Keratinocyte (primary cell): ENCODE measurements around the gene ENTPD8. TPM values are rescaled to one million over a fixed set of nuclear protein-coding genes. Genes with fewer than 3 reads are reported as not detected.

Experiments
- DNase-seq: peaks from one replicate; pipeline ENCODE4 v3.0.0-alpha.2; 2011; ENCODE audit warnings: low read depth, missing footprints, low spot score
- FAIRE-seq: peaks from 2 replicates; lab custom pipeline; 2011; peaks lifted over from hg19 to GRCh38; lab: Jason Lieb, UNC
- H2AFZ ChIP-seq: 2 replicates; pipeline ENCODE4 v1.6.0; 2012; ENCODE audit warnings: low read length, control low read depth, inconsistent platforms; ENCODE audit not compliant: control insufficient read depth
- H3K27ac ChIP-seq: 2 replicates; pipeline ENCODE4 v1.5.1; 2011; ENCODE audit warnings: low read length; ENCODE audit not compliant: control insufficient read depth, insufficient read depth
- H3K27me3 ChIP-seq: 3 replicates; pipeline ENCODE4 v1.6.0; 2011; ENCODE audit warnings: low read length; ENCODE audit not compliant: control insufficient read depth, insufficient read depth; ENCODE audit errors: extremely low read depth
- H3K36me3 ChIP-seq, 2 experiments: 2 replicates in 1 of 2; 3 replicates in 1 of 2; pipeline ENCODE4 v1.5.1; 2011; ENCODE audit warnings: low read length in 2 of 2, mild to moderate bottlenecking in 1 of 2; ENCODE audit not compliant: control insufficient read depth in 2 of 2, insufficient read depth in 2 of 2; ENCODE audit errors: extremely low read depth in 1 of 2
- H3K4me1 ChIP-seq: 3 replicates; pipeline ENCODE4 v1.5.1; 2011; ENCODE audit warnings: low read length; ENCODE audit not compliant: control insufficient read depth, insufficient read depth; ENCODE audit errors: extremely low read depth
- H3K4me2 ChIP-seq: 3 replicates; pipeline ENCODE4 v1.6.0; 2011; ENCODE audit warnings: low read depth, low read length; ENCODE audit not compliant: control insufficient read depth, insufficient read depth; ENCODE audit errors: extremely low read depth
- H3K4me3 ChIP-seq, 3 experiments: fragments of 200-600 bp in 1 of 3; sonication (generic) in 1 of 3; 2 replicates in 2 of 3; 3 replicates in 1 of 3; pipeline ENCODE4 v1.5.1; 2011 to 2016; ENCODE audit warnings: low read length in 3 of 3, mild to moderate bottlenecking in 3 of 3, control low read depth in 2 of 3, inconsistent platforms in 1 of 3, low read depth in 1 of 3, mixed read lengths in 1 of 3, mixed run types in 1 of 3, moderate library complexity in 1 of 3; ENCODE audit not compliant: control insufficient read depth in 2 of 3, insufficient read depth in 2 of 3; ENCODE audit errors: extremely low read depth in 1 of 3
- H3K79me2 ChIP-seq: 2 replicates; pipeline ENCODE4 v1.6.0; 2012; ENCODE audit warnings: low read length; ENCODE audit not compliant: control insufficient read depth, insufficient read depth
- H3K9ac ChIP-seq: 3 replicates; pipeline ENCODE4 v1.6.0; 2011; ENCODE audit warnings: low read length; ENCODE audit not compliant: control insufficient read depth, insufficient read depth; ENCODE audit errors: extremely low read depth
- H3K9me1 ChIP-seq: 3 replicates; pipeline ENCODE4 v1.6.0; 2011; ENCODE audit warnings: low read length; ENCODE audit not compliant: control insufficient read depth, insufficient read depth; ENCODE audit errors: extremely low read depth
- H3K9me3 ChIP-seq: 2 replicates; pipeline ENCODE4 v1.5.1; 2012; ENCODE audit warnings: low read depth, low read length; ENCODE audit not compliant: control insufficient read depth
- H4K20me1 ChIP-seq: 3 replicates; pipeline ENCODE4 v1.6.0; 2011; ENCODE audit warnings: low read length; ENCODE audit not compliant: control insufficient read depth, insufficient read depth; ENCODE audit errors: extremely low read depth
- EZH2 ChIP-seq: IDR thresholded peaks from one replicate; pipeline ENCODE4 v1.6.1; 2012; ENCODE audit warnings: inconsistent platforms, mild to moderate bottlenecking, low read length, moderate library complexity
- dilution Hi-C: fragments of 300-500 bp; cut with MboI; formaldehyde crosslinking; loops from one replicate; pipeline ENCODE4 v1.7.0; 2020; ENCODE audit warnings: low sequenced_read_pairs; ENCODE audit not compliant: extremely low pct_ligation_motif_present
- polyA plus RNA-seq, 5 experiments: library from polyadenylated mRNA; depleted of rRNA in 3 of 5; stranded (reverse) in 3 of 5; stranded (forward) in 1 of 5; unstranded in 1 of 5; fragments of >200 nt; gene quantifications; 1 replicate in 1 of 5; 2 replicates in 3 of 5; 3 replicates in 1 of 5; pipeline versions ENCODE4 v1.2.1 to v1.2.3, GENCODE V29; 2011 to 2012; ENCODE audit warnings: missing spikeins in 2 of 5, low read depth in 1 of 5, low replicate concordance in 1 of 5
- TF ChIP-seq, protein P1 (sequence below), 3 experiments: IDR thresholded peaks in 1 of 3; conservative IDR thresholded peaks in 1 of 3; optimal IDR thresholded peaks in 1 of 3; 2 replicates in 2 of 3; 3 replicates in 1 of 3; pipeline versions ENCODE3 to v1.5.1; 2011; ENCODE audit warnings: low read length in 3 of 3, mild to moderate bottlenecking in 3 of 3, moderate library complexity in 2 of 3, control low read depth in 1 of 3, inconsistent platforms in 1 of 3; ENCODE audit not compliant: insufficient read depth in 2 of 3; ENCODE audit errors: extremely low read depth in 1 of 3

The ENTPD8 gene
- polyA plus RNA-seq, 1 donor (not counting 4 experiments of a cell fraction or from before 2014, with no cell fraction given) = not detected

- Histone ChIP-seq H3K9ac (no peak overlapping the region), H3K4me3 (no peak overlapping the region), H3K4me2 (no peak overlapping the region), H3K27ac (no peak overlapping the region), H3K9me3 (no peaks in the 10 kb centered on the region), H3K36me3 (peaks cover 8 to 14% of the 10 kb centered on the region in 2 experiments), H3K27me3 (no peaks in the 10 kb centered on the region), H3K9me1 (no peaks in the 10 kb centered on the region), H2AFZ (no peak overlapping the region), H3K79me2 (no peaks in the 10 kb centered on the region), H3K4me1 (peaks cover 13% of the 10 kb centered on the region), H4K20me1 (peaks cover 5% of the 10 kb centered on the region)
- TF ChIP-seq, protein P1, sequence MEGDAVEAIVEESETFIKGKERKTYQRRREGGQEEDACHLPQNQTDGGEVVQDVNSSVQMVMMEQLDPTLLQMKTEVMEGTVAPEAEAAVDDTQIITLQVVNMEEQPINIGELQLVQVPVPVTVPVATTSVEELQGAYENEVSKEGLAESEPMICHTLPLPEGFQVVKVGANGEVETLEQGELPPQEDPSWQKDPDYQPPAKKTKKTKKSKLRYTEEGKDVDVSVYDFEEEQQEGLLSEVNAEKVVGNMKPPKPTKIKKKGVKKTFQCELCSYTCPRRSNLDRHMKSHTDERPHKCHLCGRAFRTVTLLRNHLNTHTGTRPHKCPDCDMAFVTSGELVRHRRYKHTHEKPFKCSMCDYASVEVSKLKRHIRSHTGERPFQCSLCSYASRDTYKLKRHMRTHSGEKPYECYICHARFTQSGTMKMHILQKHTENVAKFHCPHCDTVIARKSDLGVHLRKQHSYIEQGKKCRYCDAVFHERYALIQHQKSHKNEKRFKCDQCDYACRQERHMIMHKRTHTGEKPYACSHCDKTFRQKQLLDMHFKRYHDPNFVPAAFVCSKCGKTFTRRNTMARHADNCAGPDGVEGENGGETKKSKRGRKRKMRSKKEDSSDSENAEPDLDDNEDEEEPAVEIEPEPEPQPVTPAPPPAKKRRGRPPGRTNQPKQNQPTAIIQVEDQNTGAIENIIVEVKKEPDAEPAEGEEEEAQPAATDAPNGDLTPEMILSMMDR (optimal IDR thresholded peaks at IDR 0.05 in 1 of 3, IDR thresholded peaks at IDR 0.05 in 1 of 3, conservative IDR thresholded peaks at IDR 0.05 in 1 of 3; ENCODE audit: extremely low read depth in 1 of 3, insufficient read depth in 2 of 3, low read length in 3 of 3) = no peak
- DNase-seq (no peak), FAIRE-seq (no peak)
- dilution Hi-C loops = no loop called here
These were observed 7.4 kb upstream of the ENTPD8 start for GRCh38 chr9:137448602-137448962.

GRCh38 chr9:137447722-137448601, 6.8 kb upstream of the ENTPD8 start:
- Histone ChIP-seq H3K27ac (no peak overlapping the region), H4K20me1 (peaks cover 5% of the 10 kb centered on the region), H2AFZ (no peak overlapping the region), H3K27me3 (no peaks in the 10 kb centered on the region), H3K4me1 (peaks cover 12% of the 10 kb centered on the region), H3K4me3 (no peak overlapping the region), H3K36me3 (peaks cover 8 to 14% of the 10 kb centered on the region in 2 experiments), H3K4me2 (no peak overlapping the region), H3K9me3 (no peaks in the 10 kb centered on the region), H3K9ac (no peak overlapping the region), H3K9me1 (no peaks in the 10 kb centered on the region), H3K79me2 (no peaks in the 10 kb centered on the region)
- DNase-seq (no peak), FAIRE-seq (no peak)
- TF ChIP-seq EZH2 = no peak
- TF ChIP-seq, protein P1 (optimal IDR thresholded peaks at IDR 0.05 in 1 of 3, IDR thresholded peaks at IDR 0.05 in 1 of 3, conservative IDR thresholded peaks at IDR 0.05 in 1 of 3; ENCODE audit: extremely low read depth in 1 of 3, insufficient read depth in 2 of 3, low read length in 3 of 3) = no peak
- dilution Hi-C loops = no loop called here
